ENCODE measurements around the gene CORO1C.
"Not testable (repeated sequence)": the region's sequence is repeated elsewhere in the genome, so short reads cannot be mapped to it uniquely, and the experiment has no call there.

GRCh38 chr12:108631261-108631660, 100.1 kb downstream of the CORO1C start:
- not testable (repeated sequence) for TF ChIP-seq CTCF (IDR thresholded peaks at IDR 0.05; ENCODE audit: borderline replicate concordance, extremely low read depth, low read length, poor library complexity, severe bottlenecking); EZH2 (IDR thresholded peaks at IDR 0.05; ENCODE audit: borderline replicate concordance, low read depth, low read length, severe bottlenecking)

Data from DND-41 (cell line).